EL (cell line): ENCODE data around the gene KCNK17.

Experiments used
- DNase-seq: peaks from one replicate; pipeline ENCODE4 v3.0.0-alpha.2; 2016

Gene KCNK17, protein sequence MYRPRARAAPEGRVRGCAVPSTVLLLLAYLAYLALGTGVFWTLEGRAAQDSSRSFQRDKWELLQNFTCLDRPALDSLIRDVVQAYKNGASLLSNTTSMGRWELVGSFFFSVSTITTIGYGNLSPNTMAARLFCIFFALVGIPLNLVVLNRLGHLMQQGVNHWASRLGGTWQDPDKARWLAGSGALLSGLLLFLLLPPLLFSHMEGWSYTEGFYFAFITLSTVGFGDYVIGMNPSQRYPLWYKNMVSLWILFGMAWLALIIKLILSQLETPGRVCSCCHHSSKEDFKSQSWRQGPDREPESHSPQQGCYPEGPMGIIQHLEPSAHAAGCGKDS

DNA sequence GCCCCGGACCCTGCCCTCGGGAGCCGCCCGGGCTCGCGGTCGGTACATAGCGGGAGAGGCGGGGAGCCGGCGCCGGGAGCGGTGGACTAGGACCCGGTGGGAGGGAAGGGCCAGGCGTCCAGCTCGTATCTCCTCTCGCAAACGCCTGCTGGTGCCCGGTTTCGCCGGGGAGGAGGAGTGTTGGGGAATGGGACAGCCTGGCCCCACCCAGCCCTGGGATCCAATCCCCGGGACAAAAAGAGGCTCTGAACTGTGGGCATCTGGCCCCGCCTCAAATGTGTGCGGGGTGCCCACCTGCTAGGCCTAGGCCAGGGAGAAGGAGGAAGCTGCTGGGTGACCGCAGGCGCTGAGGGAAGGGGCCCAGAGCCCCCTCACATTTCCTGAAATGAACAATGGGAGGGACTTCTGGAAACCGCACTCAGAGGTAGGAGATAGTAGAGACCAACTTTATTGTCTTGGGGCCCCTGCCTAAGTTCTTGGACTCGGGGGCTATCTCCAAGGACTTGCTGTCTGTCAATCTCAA lies at the start of gene KCNK17:
Gene KCNK17 (minus strand): TSS at position 147 of the 523 bp plus-strand sequence. CDS start 99 bp downstream, at position 48.
- DNase-seq = no peak

DNA sequence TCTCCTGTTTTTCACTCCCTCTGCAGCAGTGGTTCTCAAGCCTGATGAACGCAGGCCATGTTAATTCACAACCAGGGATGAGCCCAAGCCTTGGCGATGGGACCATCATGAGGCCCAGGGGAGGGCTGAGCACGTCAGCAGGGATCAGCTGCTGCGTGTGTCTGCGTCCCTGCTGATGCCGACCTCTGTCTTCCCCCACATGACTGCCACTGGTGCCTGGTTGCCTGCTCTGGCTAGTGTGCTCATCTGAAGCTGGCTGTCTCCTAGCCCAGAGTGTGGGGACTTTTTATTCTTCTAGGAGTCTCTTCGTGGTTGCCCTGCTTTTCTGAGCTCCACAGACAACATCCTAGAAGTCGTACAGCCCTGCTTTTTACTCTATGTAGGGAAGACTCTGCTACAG lies 49.1 kb upstream of the KCNK17 start:
- no peak for DNase-seq

DNA sequence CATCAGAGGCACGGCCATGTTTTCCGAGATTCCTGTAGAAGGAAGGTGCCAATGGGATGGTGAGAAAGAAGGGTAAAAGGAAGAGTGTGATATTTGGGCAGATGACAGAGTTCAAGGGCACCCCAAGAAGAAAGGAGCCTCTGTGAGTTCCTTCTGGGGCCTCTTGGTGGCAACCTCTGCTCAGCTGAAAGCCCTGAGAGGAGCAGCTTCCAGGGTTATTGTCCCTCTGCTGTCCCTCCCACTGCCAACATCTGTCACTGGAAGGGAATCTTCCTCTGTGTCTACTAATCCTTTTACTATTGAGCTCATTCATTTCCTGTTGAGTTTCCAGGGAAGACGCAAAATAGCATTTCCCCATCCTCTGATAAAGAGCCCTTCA lies 48.3 kb upstream of the KCNK17 start:
- peak; percentile 33 for DNase-seq

DNA sequence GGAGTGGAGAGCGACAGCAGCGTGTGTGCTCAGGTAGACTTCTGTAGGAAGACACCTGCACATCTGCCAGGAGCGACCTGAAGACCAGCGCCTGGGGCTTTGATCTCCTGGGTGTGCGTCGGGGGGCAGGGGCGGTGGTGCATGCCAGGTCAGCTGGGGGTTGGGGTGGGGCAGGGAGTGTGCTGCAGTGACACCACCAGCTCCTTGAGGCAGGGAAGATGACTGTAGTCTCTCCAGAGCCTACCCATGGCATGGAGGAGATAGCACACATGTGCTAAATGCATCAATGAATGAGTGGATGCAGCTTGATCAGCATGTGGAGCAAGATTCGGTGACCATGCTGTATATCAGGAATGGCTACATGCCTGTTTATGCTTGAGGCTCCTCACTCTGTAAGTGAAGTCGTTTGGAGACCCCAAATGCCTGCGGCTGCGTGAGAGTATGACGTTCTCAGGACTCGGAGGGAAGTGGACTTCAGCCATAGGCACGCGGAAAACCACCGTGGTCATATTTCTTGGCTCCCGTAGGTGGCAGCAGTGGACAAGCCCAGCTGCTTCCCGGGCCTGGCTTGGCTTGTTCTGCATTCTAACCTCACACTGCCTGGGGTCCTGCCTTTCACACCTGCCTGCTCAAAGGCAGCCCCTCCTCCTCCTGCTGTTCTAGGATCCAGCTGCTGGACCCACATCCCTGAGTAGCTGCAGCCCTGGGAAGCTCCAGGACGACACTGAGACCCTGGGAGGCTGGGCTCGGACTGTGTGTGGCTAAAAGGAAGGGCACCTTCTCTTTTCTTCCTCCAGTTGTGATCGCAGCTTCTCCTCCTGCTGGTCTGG lies 47.7 kb upstream of the KCNK17 start:
- peak; percentile 66 for DNase-seq

DNA sequence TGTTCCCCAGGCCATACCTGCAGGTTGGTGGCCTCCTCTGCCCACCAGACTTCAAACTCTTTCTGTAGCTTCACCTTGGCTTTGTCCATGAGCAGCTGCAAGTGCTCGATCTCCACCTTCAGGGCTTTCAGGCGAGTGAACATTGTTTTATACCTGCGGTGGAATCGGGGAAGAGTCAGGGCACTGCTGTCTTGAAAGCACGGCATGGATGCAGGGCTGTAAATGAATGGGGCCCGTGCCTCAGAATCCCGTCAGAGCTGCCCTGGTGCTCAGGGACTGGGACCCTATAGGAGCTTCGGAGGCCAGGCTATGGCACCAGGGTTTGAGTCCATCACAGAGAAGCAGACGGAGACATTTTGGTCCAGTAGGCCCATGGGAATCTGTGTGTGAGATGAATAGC lies 46.2 kb upstream of the KCNK17 start:
- DNase-seq = no peak

- DNase-seq = peak; percentile 62
These were observed 43.9 kb upstream of the KCNK17 start for GRCh38 chr6:39357998-39358686.

DNA sequence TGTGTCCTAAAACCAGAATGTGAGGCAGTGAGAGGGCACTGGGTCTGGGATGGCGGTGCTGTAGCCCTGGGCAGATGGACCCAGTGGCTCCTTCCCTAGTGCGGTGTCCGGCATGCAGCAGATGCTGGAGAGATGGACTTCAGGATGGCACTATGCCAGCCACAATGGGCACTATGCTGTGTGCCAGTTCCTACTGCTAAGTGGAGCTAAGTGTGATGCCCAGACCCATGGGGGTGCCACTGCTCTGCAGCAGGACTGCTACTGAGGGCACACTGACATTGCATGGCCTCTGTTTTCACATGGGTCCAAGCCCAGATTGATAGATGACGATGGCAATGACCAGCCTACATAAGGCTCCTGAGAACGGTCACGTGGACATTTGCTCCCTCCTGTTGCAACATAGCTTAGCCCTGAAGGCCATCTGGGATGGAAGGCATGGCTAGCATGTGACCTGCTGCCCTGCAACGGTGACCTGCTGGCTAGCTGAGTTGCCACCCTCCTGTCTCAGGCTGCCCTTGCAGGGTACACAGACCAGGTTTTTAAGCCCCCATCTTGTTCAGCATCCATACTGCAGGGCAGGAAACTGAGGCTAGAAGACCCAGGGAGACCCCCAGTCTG lies 39.6 kb upstream of the KCNK17 start:
- DNase-seq = no peak

- DNase-seq = no peak
These were observed 36.7 kb upstream of the KCNK17 start for GRCh38 chr6:39350723-39351505.

- no peak for DNase-seq
These were observed 34.5 kb upstream of the KCNK17 start for GRCh38 chr6:39348740-39349139.

DNA sequence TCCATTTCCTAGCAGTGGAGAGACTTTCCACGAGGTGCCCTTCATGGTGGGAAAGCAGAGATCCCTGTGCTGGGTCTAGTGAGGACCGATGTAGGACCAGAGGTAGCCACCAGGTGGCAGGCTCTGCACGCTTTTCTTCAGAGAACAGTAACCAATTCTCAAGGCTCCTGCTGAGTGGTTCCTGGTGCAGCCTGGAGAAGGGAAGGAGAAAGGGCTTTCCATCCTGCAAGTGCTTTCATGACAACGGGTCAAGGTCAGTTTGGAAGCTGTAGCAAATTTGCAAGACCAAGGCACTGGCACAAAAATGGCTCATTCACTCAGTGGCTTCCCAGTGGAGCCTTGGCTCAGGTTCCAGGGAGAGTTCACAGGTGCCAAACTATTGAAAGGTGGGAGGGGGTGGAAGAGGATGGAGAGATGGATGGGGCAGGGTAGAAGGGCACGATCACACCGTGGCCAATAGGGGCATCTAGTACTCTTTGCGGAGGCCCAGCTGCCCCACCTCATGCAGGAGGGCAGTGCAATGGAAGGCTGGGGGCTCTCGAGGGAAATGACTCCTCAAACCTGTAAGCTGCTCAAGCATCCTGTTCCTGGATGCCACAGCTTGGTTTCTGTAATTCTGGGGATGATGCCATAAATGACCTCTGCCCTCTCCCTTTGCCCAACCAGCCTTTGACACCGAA lies 33.8 kb upstream of the KCNK17 start:
- peak; percentile 54 for DNase-seq

GRCh38 chr6:39347206-39347605 lies 33.0 kb upstream of the KCNK17 start:
- no peak for DNase-seq

GRCh38 chr6:39344821-39345280 lies 30.6 kb upstream of the KCNK17 start:
- DNase-seq = no peak

- DNase-seq = no peak
These were observed 29.2 kb upstream of the KCNK17 start for GRCh38 chr6:39343396-39343870.

DNA sequence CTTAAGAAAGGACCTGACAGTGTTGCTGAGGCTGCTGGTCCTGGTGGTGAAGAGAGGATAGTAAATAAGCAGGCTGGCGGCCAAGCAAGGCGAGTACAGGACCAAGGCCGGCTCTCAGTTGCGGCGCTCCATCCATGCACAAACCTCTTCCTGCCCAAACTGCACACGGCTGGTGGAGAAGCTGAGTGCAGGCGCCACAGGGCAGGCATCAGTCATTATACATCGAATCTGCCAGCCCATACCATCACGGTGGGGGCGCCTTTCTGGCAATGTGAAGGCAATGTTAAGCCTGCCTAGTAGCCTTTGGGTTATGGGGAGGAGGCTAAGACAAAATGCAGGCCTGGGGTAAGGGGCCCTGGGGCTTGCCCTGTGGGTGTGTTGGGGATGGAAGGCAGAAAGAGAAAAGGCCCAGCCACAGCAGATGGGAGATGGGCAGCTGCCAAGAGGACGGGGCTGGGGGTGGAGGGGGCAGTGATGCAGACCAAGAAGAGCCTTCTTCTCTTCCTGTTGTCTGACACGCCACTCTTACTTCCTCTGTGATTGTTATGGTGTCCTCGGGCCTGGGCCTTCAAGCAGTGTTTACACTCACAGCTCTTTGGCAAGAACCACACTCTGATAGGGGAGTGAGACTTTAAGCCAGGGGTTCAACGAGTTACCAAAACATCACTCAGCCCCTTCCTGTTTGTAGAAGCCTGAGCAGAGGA lies 28.6 kb upstream of the KCNK17 start:
- DNase-seq = no peak

DNA sequence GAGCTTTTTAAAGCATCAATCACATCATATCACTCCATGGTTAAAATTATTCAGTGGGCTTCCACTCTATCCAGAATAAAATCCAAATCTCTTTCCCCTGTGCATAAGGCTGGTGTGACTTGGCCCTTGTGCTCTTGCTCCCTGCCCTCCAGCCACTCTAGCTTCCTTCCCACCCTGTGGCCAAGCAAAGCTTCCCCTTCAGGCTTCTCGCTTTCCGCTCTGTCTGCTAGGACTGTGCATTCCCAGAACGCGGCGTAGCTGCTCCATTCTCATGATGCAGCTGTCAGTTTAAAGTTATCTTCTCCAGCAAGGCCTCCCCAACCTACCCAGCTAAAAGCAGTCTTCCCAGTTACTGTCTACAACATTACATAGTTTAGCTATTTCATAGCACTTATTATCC lies 27.7 kb upstream of the KCNK17 start:
- DNase-seq = no peak

- DNase-seq = no peak
These were observed 27.1 kb upstream of the KCNK17 start for GRCh38 chr6:39341352-39341751.

GRCh38 chr6:39339868-39340550 lies 25.8 kb upstream of the KCNK17 start:
- no peak for DNase-seq

GRCh38 chr6:39339096-39339867 lies 25.1 kb upstream of the KCNK17 start:
- DNase-seq = no peak

DNA sequence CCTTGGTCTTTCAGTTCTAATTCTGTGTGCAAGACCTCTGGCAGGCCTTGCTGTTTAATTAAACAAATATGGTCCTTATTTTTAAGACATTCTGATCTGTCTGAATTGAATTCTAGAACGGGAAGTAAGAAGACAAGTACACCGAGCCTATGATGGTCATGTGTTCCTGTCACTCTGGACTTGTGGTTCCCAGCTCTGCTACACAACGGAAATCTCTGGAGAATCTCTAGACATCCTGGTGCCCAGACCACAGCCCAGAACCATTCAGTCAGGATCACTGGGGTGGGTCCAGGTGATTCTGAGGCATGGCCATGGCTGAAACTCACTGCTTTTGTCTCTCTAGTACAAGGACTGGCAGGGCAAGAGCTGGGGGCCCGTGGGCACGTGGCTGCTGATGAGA lies 24.2 kb upstream of the KCNK17 start:
- no peak for DNase-seq
